Stomach (tissue), 9 donors: Measurements from ENCODE around the gene CCDC121. TPM values are rescaled to one million over a fixed set of nuclear protein-coding genes. Genes with fewer than 3 reads are reported as not detected.

Source experiments
- DNase-seq, 2 donors: peaks; one replicate each; pipeline versions ENCODE4 v3.0.0 to v3.0.0-alpha.2; 2013 to 2019
- H3K27ac ChIP-seq, 5 donors: fragments of 200-600 bp in 4 of 5; sonication (generic) in 4 of 5; one replicate each; pipeline ENCODE4 v1.5.1; 2013 to 2019; ENCODE audit warnings: mild to moderate bottlenecking in 1 of 5, moderate library complexity in 1 of 5
- H3K27me3 ChIP-seq, 3 donors: fragments of 200-600 bp; sonication (generic); one replicate each; pipeline ENCODE4 v1.5.1; 2017 to 2019; ENCODE audit warnings: mixed run types in 1 of 3
- H3K36me3 ChIP-seq, 4 donors: fragments of 200-600 bp; sonication (generic); 1 replicate in 3 of 4; 2 replicates in 1 of 4; pipeline ENCODE4 v1.5.1; 2016 to 2019
- H3K4me1 ChIP-seq, 4 donors: fragments of 200-600 bp; sonication (generic); one replicate each; pipeline ENCODE4 v1.5.1; 2016 to 2019
- H3K4me3 ChIP-seq, 4 donors: fragments of 200-600 bp; sonication (generic) in 3 of 4; one replicate each; pipeline ENCODE4 v1.5.1; 2016 to 2019; ENCODE audit warnings: mild to moderate bottlenecking in 1 of 4
- H3K9me3 ChIP-seq, 4 donors: fragments of 200-600 bp; sonication (generic); one replicate each; pipeline ENCODE4 v1.5.1; 2016 to 2019
- CTCF ChIP-seq, 7 experiments: fragments of 450-650 bp in 4 of 7; fragments of 200-600 bp in 3 of 7; sonication (generic) in 3 of 7; IDR thresholded peaks; one replicate each; pipeline ENCODE4 v1.5.1; 2016 to 2019; ENCODE audit warnings: antibody characterized with exemption in 7 of 7, control low read depth in 2 of 7, mild to moderate bottlenecking in 1 of 7
- EP300 ChIP-seq: sonication (generic); formaldehyde crosslinking; IDR thresholded peaks from one replicate; pipeline ENCODE4 v1.6.1; 2017; ENCODE audit warnings: antibody characterized with exemption
- POLR2A ChIP-seq, 4 donors: fragments of 450-650 bp; IDR thresholded peaks; one replicate each; pipeline ENCODE4 v1.6.1; 2016; ENCODE audit warnings: antibody characterized with exemption in 4 of 4, control low read depth in 2 of 4, mild to moderate bottlenecking in 1 of 4, moderate library complexity in 1 of 4
- POLR2AphosphoS5 ChIP-seq, 3 donors: sonication (generic); formaldehyde crosslinking; IDR thresholded peaks; one replicate each; pipeline ENCODE4 v1.6.1; 2016; ENCODE audit warnings: antibody characterized with exemption in 3 of 3
- WGBS, 5 donors: extraction: QIAGEN DNeasy Blood & Tissue Kit in 3 of 5; methylation state at CpG; one replicate each; pipeline versions ENCODE4 v1.1.5 to v1.1.7; 2013 to 2018; 5-methylcytosine and 5-hydroxymethylcytosine counted together
- intact Hi-C: fragments of 100-400 bp; cut with DNase I; formaldehyde crosslinking; loops from one replicate; pipeline ENCODE4 v1.15.1; 2023; ENCODE audit warnings: low total_unique reads
- polyA plus RNA-seq, 3 donors: library from polyadenylated mRNA; stranded (reverse); fragments of 200-250 nt; gene quantifications; one replicate each; pipeline ENCODE4 v1.2.3, GENCODE V29; 2013
- total RNA-seq, 5 donors: library from RNA; depleted of rRNA; stranded (reverse); fragments of >200 nt; gene quantifications; one replicate each; pipeline versions ENCODE4 v1.1.0 to v1.2.3, GENCODE V29; 2014 to 2016
- donor health status: healthy with polysubstance abuse.
- donor health status: Bipolar disorder and iron deficiency.
- donor health status: healthy.

The CCDC121 gene
- total and polyA plus RNA-seq, 8 donors, result 0.87 to 3.1 (median 1.9) TPM

- WGBS, 5 donors, result 73 to 79% (median 74%) methylated on average over 4 of the region's 4 CpGs
- no peak overlapping the region for H3K4me3 ChIP-seq
- DNase-seq, result no peak
- no peaks in the 10 kb centered on the region for H3K27me3 ChIP-seq
- peaks cover 68 to 100% (median 99%) of the 10 kb centered on the region in 4 donors for H3K36me3 ChIP-seq
- TF ChIP-seq EP300, result no peak
- no peak for TF ChIP-seq CTCF (IDR thresholded peaks at IDR 0.05)
- no peak for TF ChIP-seq POLR2A (IDR thresholded peaks at IDR 0.05)
- no peak for TF ChIP-seq POLR2AphosphoS5 (IDR thresholded peaks at IDR 0.05)
- intact Hi-C loops, result no loop called here
- H3K27ac ChIP-seq, result no peak overlapping the region
- no peaks in the 10 kb centered on the region for H3K4me1 ChIP-seq
- H3K9me3 ChIP-seq, result no peaks in the 10 kb centered on the region
These were observed 22.2 kb upstream of the CCDC121 start for GRCh38 chr2:27651056-27651455.

GRCh38 chr2:27647737-27648136 lies 18.9 kb upstream of the CCDC121 start:
- Histone ChIP-seq H3K36me3 (peaks cover 46 to 100% (median 98%) of the 10 kb centered on the region in 4 donors), H3K4me3 (no peak overlapping the region), H3K27me3 (no peaks in the 10 kb centered on the region), H3K4me1 (no peaks in the 10 kb centered on the region), H3K27ac (no peak overlapping the region), H3K9me3 (no peaks in the 10 kb centered on the region)
- 73 to 89% (median 82%) methylated on average over 4 of the region's 4 CpGs for WGBS, 5 donors
- intact Hi-C loops, result no loop called here
- no peak for DNase-seq
- no peak for TF ChIP-seq EP300
- no peak for TF ChIP-seq CTCF (IDR thresholded peaks at IDR 0.05)
- TF ChIP-seq POLR2AphosphoS5 (IDR thresholded peaks at IDR 0.05), result no peak
- no peak for TF ChIP-seq POLR2A (IDR thresholded peaks at IDR 0.05)

- TF ChIP-seq POLR2AphosphoS5 (IDR thresholded peaks at IDR 0.05) (no peak), EP300 (no peak), POLR2A (IDR thresholded peaks at IDR 0.05) (no peak), CTCF (IDR thresholded peaks at IDR 0.05) (no peak)
- no peak for DNase-seq
- H3K4me3 ChIP-seq, result no peak overlapping the region
- peaks cover 50 to 100% (median 98%) of the 10 kb centered on the region in 4 donors for H3K36me3 ChIP-seq
- no peak overlapping the region for H3K27ac ChIP-seq
- intact Hi-C loops, result no loop called here
- H3K27me3 ChIP-seq, result no peaks in the 10 kb centered on the region
- no peaks in the 10 kb centered on the region for H3K9me3 ChIP-seq
- no peaks in the 10 kb centered on the region for H3K4me1 ChIP-seq
These were observed 18.5 kb upstream of the CCDC121 start for GRCh38 chr2:27647289-27647688.

- no peak for DNase-seq
- no peak for TF ChIP-seq CTCF (IDR thresholded peaks at IDR 0.05)
- no peak for TF ChIP-seq POLR2AphosphoS5 (IDR thresholded peaks at IDR 0.05)
- no peak for TF ChIP-seq POLR2A (IDR thresholded peaks at IDR 0.05)
- no peak for TF ChIP-seq EP300
- Histone ChIP-seq H3K9me3 (no peaks in the 10 kb centered on the region), H3K4me1 (no peaks in the 10 kb centered on the region), H3K27me3 (no peaks in the 10 kb centered on the region), H3K36me3 (peaks cover 48 to 100% (median 98%) of the 10 kb centered on the region in 4 donors), H3K27ac (no peak overlapping the region), H3K4me3 (no peak overlapping the region)
- intact Hi-C loops, result no loop called here
These were observed 16.4 kb upstream of the CCDC121 start for GRCh38 chr2:27645197-27645596.
